ENCODE results near the gene WDR31.

GRCh38 chr9:113310538-113310937, 29.5 kb downstream of the WDR31 start:
- TF ChIP-seq ZNF624 (tag by site-specific recombination; IDR thresholded peaks at IDR 0.05): no peak
- TF ChIP-seq, protein P1, sequence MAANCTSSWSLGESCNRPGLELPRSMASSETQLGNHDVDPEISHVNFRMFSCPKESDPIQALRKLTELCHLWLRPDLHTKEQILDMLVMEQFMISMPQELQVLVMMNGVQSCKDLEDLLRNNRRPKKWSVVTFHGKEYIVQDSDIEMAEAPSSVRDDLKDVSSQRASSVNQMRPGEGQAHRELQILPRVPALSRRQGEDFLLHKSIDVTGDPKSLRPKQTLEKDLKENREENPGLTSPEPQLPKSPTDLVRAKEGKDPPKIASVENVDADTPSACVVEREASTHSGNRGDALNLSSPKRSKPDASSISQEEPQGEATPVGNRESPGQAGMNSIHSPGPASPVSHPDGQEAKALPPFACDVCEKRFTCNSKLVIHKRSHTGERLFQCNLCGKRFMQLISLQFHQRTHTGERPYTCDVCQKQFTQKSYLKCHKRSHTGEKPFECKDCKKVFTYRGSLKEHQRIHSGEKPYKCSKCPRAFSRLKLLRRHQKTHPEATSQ (tag by site-specific recombination; IDR thresholded peaks at IDR 0.05): no peak
- TF ChIP-seq ZFP3 (tag by site-specific recombination; IDR thresholded peaks at IDR 0.05; ENCODE audit: low read depth): no peak
- no peak for TF ChIP-seq ZNF146 (tag by site-specific recombination; IDR thresholded peaks at IDR 0.05)
- TF ChIP-seq, protein P2, sequence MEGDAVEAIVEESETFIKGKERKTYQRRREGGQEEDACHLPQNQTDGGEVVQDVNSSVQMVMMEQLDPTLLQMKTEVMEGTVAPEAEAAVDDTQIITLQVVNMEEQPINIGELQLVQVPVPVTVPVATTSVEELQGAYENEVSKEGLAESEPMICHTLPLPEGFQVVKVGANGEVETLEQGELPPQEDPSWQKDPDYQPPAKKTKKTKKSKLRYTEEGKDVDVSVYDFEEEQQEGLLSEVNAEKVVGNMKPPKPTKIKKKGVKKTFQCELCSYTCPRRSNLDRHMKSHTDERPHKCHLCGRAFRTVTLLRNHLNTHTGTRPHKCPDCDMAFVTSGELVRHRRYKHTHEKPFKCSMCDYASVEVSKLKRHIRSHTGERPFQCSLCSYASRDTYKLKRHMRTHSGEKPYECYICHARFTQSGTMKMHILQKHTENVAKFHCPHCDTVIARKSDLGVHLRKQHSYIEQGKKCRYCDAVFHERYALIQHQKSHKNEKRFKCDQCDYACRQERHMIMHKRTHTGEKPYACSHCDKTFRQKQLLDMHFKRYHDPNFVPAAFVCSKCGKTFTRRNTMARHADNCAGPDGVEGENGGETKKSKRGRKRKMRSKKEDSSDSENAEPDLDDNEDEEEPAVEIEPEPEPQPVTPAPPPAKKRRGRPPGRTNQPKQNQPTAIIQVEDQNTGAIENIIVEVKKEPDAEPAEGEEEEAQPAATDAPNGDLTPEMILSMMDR (tag by site-specific recombination; IDR thresholded peaks at IDR 0.05): no peak
- no peak for TF ChIP-seq ZNF138 (tag by site-specific recombination; IDR thresholded peaks at IDR 0.05; ENCODE audit: borderline replicate concordance)
- no peak for TF ChIP-seq ZNF24 (tag by site-specific recombination; IDR thresholded peaks at IDR 0.05)
- TF ChIP-seq ZNF211 (tag by site-specific recombination; IDR thresholded peaks at IDR 0.05; ENCODE audit: low read depth): no peak
- no peak for TF ChIP-seq ZNF10 (tag by site-specific recombination; IDR thresholded peaks at IDR 0.05)
- no peak for TF ChIP-seq ZNF639 (tag by site-specific recombination; IDR thresholded peaks at IDR 0.05)
- no peak for TF ChIP-seq ZNF548 (tag by site-specific recombination; IDR thresholded peaks at IDR 0.05)
- TF ChIP-seq, protein P3, sequence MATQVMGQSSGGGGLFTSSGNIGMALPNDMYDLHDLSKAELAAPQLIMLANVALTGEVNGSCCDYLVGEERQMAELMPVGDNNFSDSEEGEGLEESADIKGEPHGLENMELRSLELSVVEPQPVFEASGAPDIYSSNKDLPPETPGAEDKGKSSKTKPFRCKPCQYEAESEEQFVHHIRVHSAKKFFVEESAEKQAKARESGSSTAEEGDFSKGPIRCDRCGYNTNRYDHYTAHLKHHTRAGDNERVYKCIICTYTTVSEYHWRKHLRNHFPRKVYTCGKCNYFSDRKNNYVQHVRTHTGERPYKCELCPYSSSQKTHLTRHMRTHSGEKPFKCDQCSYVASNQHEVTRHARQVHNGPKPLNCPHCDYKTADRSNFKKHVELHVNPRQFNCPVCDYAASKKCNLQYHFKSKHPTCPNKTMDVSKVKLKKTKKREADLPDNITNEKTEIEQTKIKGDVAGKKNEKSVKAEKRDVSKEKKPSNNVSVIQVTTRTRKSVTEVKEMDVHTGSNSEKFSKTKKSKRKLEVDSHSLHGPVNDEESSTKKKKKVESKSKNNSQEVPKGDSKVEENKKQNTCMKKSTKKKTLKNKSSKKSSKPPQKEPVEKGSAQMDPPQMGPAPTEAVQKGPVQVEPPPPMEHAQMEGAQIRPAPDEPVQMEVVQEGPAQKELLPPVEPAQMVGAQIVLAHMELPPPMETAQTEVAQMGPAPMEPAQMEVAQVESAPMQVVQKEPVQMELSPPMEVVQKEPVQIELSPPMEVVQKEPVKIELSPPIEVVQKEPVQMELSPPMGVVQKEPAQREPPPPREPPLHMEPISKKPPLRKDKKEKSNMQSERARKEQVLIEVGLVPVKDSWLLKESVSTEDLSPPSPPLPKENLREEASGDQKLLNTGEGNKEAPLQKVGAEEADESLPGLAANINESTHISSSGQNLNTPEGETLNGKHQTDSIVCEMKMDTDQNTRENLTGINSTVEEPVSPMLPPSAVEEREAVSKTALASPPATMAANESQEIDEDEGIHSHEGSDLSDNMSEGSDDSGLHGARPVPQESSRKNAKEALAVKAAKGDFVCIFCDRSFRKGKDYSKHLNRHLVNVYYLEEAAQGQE (tag by site-specific recombination; IDR thresholded peaks at IDR 0.05): no peak

All from HEK293 (cell line).